KMS-11 (cell line): Measurements from ENCODE around the gene FAM13C.

Source experiments
- H2AFZ ChIP-seq: fragments of 200-600 bp; sonication (generic); 2 replicates; pipeline ENCODE4 v1.6.1; 2016; ENCODE audit warnings: antibody characterized with exemption, mixed run types, low read depth
- H3K27ac ChIP-seq: fragments of 200-600 bp; sonication (generic); 2 replicates; pipeline ENCODE4 v1.6.1; 2016; ENCODE audit warnings: mild to moderate bottlenecking, mixed run types
- H3K27me3 ChIP-seq: fragments of 200-600 bp; sonication (generic); 2 replicates; pipeline ENCODE4 v1.6.1; 2017; ENCODE audit warnings: mild to moderate bottlenecking, low read depth, mixed run types, moderate library complexity; ENCODE audit not compliant: insufficient read depth
- H3K36me3 ChIP-seq: fragments of 200-600 bp; sonication (generic); 2 replicates; pipeline ENCODE4 v1.6.1; 2017; ENCODE audit warnings: mild to moderate bottlenecking, mixed run types; ENCODE audit not compliant: insufficient read depth
- H3K4me1 ChIP-seq: fragments of 200-600 bp; sonication (generic); 2 replicates; pipeline ENCODE4 v1.6.1; 2016; ENCODE audit warnings: mild to moderate bottlenecking, low read depth, mixed run types; ENCODE audit not compliant: poor library complexity, severe bottlenecking
- H3K4me2 ChIP-seq: fragments of 200-600 bp; sonication (generic); 2 replicates; pipeline ENCODE4 v1.7.0; 2016; ENCODE audit warnings: mild to moderate bottlenecking, mixed run types
- H3K4me3 ChIP-seq: fragments of 200-600 bp; sonication (generic); IDR thresholded peaks from 2 replicates; pipeline ENCODE4 v1.6.1; 2017; ENCODE audit warnings: low read depth, low read length, mixed read lengths; ENCODE audit not compliant: insufficient read depth
- H3K79me2 ChIP-seq: fragments of 200-600 bp; sonication (generic); 2 replicates; pipeline ENCODE4 v1.6.1; 2016; ENCODE audit warnings: low read depth, mixed run types; ENCODE audit not compliant: insufficient read depth
- H3K9ac ChIP-seq: fragments of 200-600 bp; sonication (generic); 2 replicates; pipeline ENCODE4 v1.6.1; 2016; ENCODE audit warnings: mild to moderate bottlenecking, mixed run types
- H4K20me1 ChIP-seq: fragments of 200-600 bp; sonication (generic); 2 replicates; pipeline ENCODE4 v1.6.1; 2016; ENCODE audit warnings: mild to moderate bottlenecking, mixed run types; ENCODE audit not compliant: insufficient read depth
- CTCF ChIP-seq: fragments of 200-600 bp; sonication (generic); conservative IDR thresholded peaks from 2 replicates; pipeline ENCODE4 v1.6.1; 2017; ENCODE audit warnings: low read depth, mild to moderate bottlenecking, antibody characterized with exemption, low read length, moderate library complexity, mixed read lengths

Gene FAM13C

GRCh38 chr10:59283456-59284091 lies 78.8 kb downstream of the FAM13C start:
- Histone ChIP-seq H3K27ac (no peak overlapping the region), H3K36me3 (no peaks in the 10 kb centered on the region), H3K4me3 (no peak overlapping the region), H3K27me3 (no peaks in the 10 kb centered on the region), H4K20me1 (no peaks in the 10 kb centered on the region), H2AFZ (no peak overlapping the region), H3K4me1 (no peaks in the 10 kb centered on the region), H3K9ac (no peak overlapping the region), H3K79me2 (no peaks in the 10 kb centered on the region), H3K4me2 (no peak overlapping the region)
- no peak for TF ChIP-seq CTCF

GRCh38 chr10:59281861-59282260 lies 80.5 kb downstream of the FAM13C start:
- H3K79me2 ChIP-seq: no peaks in the 10 kb centered on the region
- H3K36me3 ChIP-seq: no peaks in the 10 kb centered on the region
- no peak for TF ChIP-seq CTCF
- no peaks in the 10 kb centered on the region for H4K20me1 ChIP-seq
- no peaks in the 10 kb centered on the region for H3K4me1 ChIP-seq
- no peaks in the 10 kb centered on the region for H3K27me3 ChIP-seq
- no peak overlapping the region for H3K4me3 ChIP-seq
- H3K4me2 ChIP-seq: no peak overlapping the region
- H3K9ac ChIP-seq: no peak overlapping the region
- no peak overlapping the region for H3K27ac ChIP-seq
- no peak overlapping the region for H2AFZ ChIP-seq

GRCh38 chr10:59279991-59280505 lies 82.3 kb downstream of the FAM13C start:
- Histone ChIP-seq H3K79me2 (no peaks in the 10 kb centered on the region), H3K27me3 (no peaks in the 10 kb centered on the region)
- no peak for TF ChIP-seq CTCF

GRCh38 chr10:59279476-59279875 lies 82.9 kb downstream of the FAM13C start:
- H3K4me1 ChIP-seq: no peaks in the 10 kb centered on the region
- H3K27ac ChIP-seq: no peak overlapping the region
- H3K9ac ChIP-seq: no peak overlapping the region
- no peak overlapping the region for H3K4me3 ChIP-seq
- TF ChIP-seq CTCF: no peak
- H2AFZ ChIP-seq: no peak overlapping the region
- no peaks in the 10 kb centered on the region for H3K79me2 ChIP-seq
- H3K27me3 ChIP-seq: no peaks in the 10 kb centered on the region
- H4K20me1 ChIP-seq: no peaks in the 10 kb centered on the region
- H3K36me3 ChIP-seq: no peaks in the 10 kb centered on the region
- H3K4me2 ChIP-seq: no peak overlapping the region

More at GRCh38 chr10:59279991-59280505, 82.3 kb downstream of the FAM13C start:
- Histone ChIP-seq H2AFZ (no peak overlapping the region), H3K4me3 (no peak overlapping the region), H3K9ac (no peak overlapping the region), H3K4me2 (no peak overlapping the region), H3K36me3 (no peaks in the 10 kb centered on the region), H3K4me1 (no peaks in the 10 kb centered on the region), H4K20me1 (no peaks in the 10 kb centered on the region), H3K27ac (no peak overlapping the region)
